GM19351 (cell line): ENCODE measurements around the gene SH3BP5.

ENCODE experiments used
- ATAC-seq: cut with Tn5 transposase; IDR thresholded peaks from one replicate; pipeline ENCODE4 v1.9.1; 2021; ENCODE audit warnings: mild to moderate bottlenecking, moderate library complexity; ENCODE audit not compliant: unreplicated experiment

The SH3BP5 gene

GRCh38 chr3:15256861-15257341 is 75.5 kb downstream of the SH3BP5 start:
- no peak for ATAC-seq

GRCh38 chr3:15255215-15255614 is 77.2 kb downstream of the SH3BP5 start:
- no peak for ATAC-seq

GRCh38 chr3:15253023-15253697 is 79.2 kb downstream of the SH3BP5 start:
- ATAC-seq: no peak

GRCh38 chr3:15246186-15246585 is 86.2 kb downstream of the SH3BP5 start:
- no peak for ATAC-seq

DNA sequence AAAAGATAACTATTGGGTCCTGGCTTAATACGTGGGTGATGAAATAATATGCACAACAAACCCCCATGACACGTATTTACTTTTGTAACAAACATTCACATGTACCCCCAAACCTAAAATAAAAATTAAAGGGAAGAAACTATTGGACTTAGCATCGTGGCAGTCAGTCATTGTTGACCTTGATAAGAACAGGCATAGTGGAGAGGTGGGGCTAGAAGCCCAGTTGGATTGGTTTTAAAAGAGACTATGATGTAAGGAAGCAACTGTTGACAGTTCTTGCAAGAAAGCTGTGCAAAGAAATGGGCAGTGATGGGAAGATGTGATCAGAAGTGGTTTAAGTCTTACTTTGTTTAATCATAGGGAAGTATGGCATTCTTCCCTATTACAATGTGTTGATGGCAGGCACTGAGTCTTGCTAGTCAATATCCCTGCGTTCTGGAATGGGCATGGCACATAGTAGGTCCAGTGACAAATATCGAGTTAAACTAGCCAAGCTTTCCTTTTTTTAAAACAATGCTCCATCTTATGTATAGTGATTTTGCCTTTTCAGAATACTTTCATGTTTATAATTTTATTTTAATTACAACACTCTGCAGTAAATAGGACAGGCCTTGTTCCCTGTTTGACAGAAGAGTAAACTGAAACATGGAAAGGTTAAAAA is 88.4 kb downstream of the SH3BP5 start:
- ATAC-seq: no peak

DNA sequence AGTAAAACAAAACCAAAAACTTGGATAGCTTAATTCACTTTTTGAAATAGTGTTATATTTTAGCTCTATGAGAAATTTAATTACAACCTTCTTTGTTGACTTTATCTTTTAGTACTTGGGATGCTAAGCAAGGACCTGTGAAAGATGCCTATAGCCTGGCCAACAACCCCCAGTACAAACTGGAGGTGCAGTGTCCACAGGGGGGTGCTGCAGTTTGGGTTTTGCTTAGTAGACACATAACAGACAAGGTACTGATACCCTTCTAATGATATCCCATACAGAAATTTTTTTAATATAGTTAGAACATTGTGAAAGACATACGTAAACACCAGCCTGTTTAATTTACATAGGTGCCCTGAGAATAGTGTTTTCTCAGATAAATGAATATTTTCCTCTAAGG is 91.0 kb downstream of the SH3BP5 start:
- ATAC-seq: no peak

- no peak for ATAC-seq
These were observed 103.1 kb downstream of the SH3BP5 start for GRCh38 chr3:15229262-15229661.

GRCh38 chr3:15228147-15228546 is 104.2 kb downstream of the SH3BP5 start:
- ATAC-seq: no peak

DNA sequence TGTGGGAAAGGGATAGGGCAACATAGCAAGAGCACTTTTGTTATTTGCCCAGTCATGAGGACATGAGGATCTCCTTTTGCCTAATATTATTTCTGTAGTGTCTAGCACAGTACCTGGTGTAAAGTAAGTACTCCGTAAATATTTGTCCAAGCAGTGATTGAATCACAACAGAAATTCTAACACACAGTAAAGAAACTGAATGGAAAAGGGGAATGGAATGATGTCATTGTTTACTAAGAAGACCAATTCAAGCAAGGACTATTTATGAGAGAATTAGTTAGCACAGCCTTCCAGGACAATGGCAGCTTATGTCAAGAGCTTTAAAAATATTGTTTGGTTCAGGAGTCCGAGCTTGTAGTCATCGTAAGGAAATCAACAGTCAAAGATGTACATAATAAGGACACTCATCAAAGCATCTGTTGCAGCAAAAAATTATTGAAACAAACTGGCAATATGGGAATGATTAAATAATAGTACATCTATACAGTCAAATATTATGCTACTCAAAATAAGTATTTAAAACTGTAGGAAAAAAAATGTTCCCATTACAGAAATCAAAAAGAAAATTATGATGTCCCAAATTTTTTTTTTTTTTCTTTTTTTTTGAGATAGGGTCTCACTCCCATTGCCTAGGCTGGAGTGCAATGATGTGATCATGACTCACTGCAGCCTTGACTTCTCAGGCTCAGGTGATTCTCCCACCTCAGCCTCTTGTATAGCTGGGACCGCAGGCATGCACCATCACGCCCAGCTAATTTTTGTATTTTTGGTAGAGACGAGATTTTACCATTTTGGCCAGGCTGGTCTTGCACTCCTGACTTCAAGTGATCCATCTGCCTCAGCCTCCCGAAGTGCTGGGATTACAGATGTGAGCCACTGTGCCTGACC is 108.5 kb downstream of the SH3BP5 start:
- no peak for ATAC-seq

DNA sequence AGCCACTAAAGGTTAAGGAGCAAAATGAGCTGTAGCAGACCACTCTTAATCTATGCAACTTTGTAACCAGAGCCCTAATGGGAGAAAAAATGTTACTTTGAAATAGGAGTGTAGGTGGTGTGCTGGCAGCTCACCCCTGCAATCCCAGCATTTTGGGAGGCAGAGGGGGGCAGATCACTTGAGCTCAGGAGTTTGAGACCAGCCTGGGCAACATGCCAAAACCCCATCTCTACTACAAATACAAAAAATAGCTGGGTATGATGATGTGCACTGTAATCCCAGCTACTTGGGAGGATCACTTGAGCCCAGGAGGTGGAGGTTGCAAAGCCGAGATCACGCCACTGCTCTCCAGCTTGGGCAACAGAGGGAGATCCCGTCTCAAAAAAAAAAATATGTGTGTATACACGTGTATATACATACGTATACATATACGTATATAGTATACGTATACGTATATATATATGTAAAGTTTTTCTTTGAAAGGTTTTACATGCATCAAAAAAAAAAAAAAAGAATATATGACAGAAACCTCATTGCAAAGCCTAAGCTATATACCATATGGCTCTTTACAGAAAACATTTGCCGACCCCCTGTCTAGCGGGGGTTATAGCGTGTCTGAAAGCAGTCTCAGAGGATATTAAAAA is 110.7 kb downstream of the SH3BP5 start:
- ATAC-seq: no peak

GRCh38 chr3:15220661-15221060 is 111.7 kb downstream of the SH3BP5 start:
- ATAC-seq: no peak

DNA sequence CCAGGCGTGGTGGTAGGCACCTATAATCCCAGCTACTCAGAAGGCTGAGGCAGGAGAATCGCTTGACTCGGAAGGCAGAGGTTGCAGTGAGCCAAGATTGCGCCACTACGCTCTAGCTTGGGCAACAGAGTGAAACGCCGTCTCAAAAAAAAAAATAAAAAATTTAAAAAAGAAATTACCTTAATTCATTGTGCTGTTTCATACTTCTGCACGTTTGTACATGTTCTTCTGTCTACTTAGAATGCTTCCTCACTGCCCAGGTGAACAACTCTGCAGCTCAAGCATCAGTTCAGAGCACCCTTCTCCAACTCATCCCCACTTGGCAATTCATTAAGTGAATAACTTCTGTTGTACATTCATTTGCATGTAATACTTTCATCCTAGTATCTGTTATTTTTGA is 112.3 kb downstream of the SH3BP5 start:
- ATAC-seq: no peak

- ATAC-seq: no peak
These were observed 113.7 kb downstream of the SH3BP5 start for GRCh38 chr3:15218689-15219088.

DNA sequence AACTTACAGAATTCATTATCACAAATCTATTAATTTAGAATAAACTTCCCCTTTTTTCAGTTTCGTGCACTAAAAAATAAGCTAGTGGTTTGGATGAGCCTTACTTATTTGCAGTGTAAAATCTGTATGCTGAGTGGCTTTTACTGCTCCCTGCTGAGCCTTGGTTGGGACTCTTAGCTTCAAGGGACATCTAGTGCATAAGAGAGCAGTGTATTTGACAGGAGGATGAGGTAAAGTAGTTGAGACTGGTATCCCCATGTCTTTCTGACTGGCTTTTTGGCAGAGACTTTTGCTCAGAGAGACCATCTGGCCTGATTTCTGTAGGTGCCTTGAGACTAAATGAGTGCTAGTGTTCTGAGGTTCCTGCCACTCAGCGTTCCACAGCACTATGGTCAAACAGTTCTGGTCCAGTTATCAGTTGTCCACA is 114.5 kb downstream of the SH3BP5 start:
- ATAC-seq: no peak

GRCh38 chr3:15217011-15217671 is 115.2 kb downstream of the SH3BP5 start:
- no peak for ATAC-seq

DNA sequence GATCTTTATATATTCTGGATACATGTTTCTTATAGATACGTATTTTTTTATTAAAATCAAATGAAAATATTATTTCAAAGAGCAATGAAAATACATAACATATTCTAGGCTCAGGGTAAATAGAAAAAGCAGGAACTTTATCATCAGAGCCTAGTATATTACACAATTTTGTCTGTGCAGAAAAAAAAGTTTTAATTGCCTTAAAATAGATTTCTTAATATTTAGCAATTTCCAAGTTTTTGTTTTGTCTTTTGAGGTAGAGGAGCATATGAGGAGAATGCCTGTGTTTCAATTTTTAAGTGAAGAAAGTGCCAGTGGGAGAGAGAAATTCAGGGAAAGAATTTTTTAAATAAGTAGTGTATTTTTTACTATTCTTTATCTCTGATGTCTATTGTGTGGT is 115.9 kb downstream of the SH3BP5 start:
- no peak for ATAC-seq

GRCh38 chr3:15215996-15216395 is 116.4 kb downstream of the SH3BP5 start:
- no peak for ATAC-seq

DNA sequence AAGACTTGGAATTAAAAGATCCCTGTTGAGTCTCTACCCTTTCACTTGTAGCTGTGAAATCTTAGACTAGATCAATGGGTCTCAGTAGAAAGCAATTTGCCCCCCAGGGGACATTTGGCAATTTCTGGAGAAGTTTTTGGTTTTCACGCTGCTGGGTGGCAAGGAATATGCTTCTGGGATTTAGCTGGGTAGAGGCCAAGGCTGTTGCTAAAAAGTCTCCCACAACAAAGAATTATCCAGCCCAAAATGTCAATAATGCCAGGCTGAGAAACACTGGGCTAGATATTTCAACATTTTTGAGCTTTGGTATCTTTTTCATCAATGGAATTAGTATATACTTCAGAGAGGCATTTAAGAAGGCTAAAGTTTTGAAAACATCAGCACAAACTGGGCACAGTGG is 117.6 kb downstream of the SH3BP5 start:
- no peak for ATAC-seq

DNA sequence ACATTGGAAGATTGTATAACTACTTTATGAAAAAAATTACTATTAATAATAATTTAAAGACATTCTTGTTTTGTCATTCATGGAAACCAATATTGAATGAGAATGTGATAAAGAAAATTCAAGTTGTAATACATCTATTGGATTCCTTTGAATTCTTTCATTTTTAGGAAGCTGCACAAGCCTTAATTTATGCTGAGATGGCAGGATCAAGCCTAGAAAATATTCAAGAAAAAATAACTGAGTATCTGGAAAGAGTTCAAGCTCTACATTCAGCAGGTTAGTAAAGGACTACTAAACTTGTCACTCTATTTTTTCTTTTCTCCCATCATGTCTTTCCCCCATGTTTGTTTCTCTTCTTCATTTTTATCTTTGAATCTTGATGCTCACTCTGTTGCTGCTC is 120.4 kb downstream of the SH3BP5 start:
- no peak for ATAC-seq

- ATAC-seq: no peak
These were observed 124.4 kb downstream of the SH3BP5 start for GRCh38 chr3:15207836-15208504.
